CD4-positive, alpha-beta T cell treated with Interleukin-6 at 100 ng/mL for 8 hours (primary cell): Measurements from ENCODE around the gene ZNF442.
"Not testable (repeated sequence)": the region's sequence is repeated elsewhere in the genome, so short reads cannot be mapped to it uniquely, and the experiment has no call there.

Experiments
- DNase-seq: peaks from one replicate; pipeline ENCODE4 v3.0.0-alpha.2; 2020; ENCODE audit warnings: mixed read lengths, low spot score

ZNF442 gene

GRCh38 chr19:12330340-12330739 is 35.1 kb downstream of the ZNF442 start:
- no peak for DNase-seq

- no peak for DNase-seq
These were observed 39.8 kb downstream of the ZNF442 start for GRCh38 chr19:12325690-12326089.

DNA sequence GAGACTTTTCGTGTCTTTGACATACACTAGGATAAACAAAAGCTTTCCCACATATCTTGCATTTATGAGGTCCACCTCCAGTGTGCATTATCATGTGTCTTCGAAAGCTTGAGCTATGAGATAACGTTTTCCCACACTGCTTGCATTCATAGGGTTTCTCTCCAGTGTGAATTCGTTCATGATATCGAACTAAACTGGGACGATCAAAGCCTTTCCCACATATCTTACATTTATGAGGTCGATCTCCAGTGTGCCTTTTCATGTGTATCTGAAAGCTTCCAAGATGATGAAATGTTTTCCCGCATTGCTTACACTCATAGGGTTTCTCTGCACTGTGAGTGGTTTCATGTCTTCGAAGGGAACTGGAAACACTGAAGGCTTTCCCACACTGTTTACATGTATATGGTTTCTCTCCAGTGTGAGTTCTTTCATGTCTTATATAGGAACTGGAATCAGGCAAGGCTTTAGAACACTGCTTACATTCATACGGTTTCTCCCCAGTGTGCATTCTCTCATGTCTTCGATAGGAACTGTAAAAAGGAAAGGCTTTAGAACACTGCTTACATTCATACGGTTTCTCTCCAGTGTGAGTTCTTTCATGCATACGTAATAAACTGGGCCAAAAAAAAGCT is 46.6 kb downstream of the ZNF442 start:
- DNase-seq, result no peak

GRCh38 chr19:12314553-12314952 is 50.9 kb downstream of the ZNF442 start:
- no peak for DNase-seq

- DNase-seq, result not testable (repeated sequence)
These were observed 56.6 kb downstream of the ZNF442 start for GRCh38 chr19:12308891-12309290.
